NCI-H524 (cell line): ENCODE data around the gene TAOK2.
"Not testable (repeated sequence)": the region's sequence is repeated elsewhere in the genome, so short reads cannot be mapped to it uniquely, and the experiment has no call there.

Source experiments
- DNase-seq, 2 experiments: peaks; one replicate each; lab custom pipeline; 2025; lab: John Stamatoyannopoulos, UW

TAOK2 gene

GRCh38 chr16:30023586-30023985, 49.9 kb downstream of the TAOK2 start:
- DNase-seq: no peak

- no peak for DNase-seq
Measured at GRCh38 chr16:30024451-30024850, 50.8 kb downstream of the TAOK2 start.

- no peak for DNase-seq
Measured at GRCh38 chr16:30025156-30025555, 51.5 kb downstream of the TAOK2 start.

- no peak for DNase-seq
Measured at GRCh38 chr16:30025574-30025973, 51.9 kb downstream of the TAOK2 start.

GRCh38 chr16:30026449-30026848, 52.8 kb downstream of the TAOK2 start:
- DNase-seq: no peak

- DNase-seq: peak; percentile 100
Measured at GRCh38 chr16:30027588-30028437, 54.1 kb downstream of the TAOK2 start.

- peak in 1 of 2 experiments; percentile 63 for DNase-seq
Measured at GRCh38 chr16:30028438-30029076, 54.9 kb downstream of the TAOK2 start.

GRCh38 chr16:30030011-30030685, 56.5 kb downstream of the TAOK2 start:
- DNase-seq: peak; percentile 47 to 74

GRCh38 chr16:30030841-30031413, 57.3 kb downstream of the TAOK2 start, which contains the start of gene TLCD3B:
Gene TLCD3B (minus strand): TSS chr16:30031271. CDS start chr16:30030527, 744 bp downstream.
- peak; percentile 46 to 80 for DNase-seq

- DNase-seq: peak in 1 of 2 experiments; percentile 27
Measured at GRCh38 chr16:30031477-30031918, 57.8 kb downstream of the TAOK2 start.

GRCh38 chr16:30032083-30032819, 58.6 kb downstream of the TAOK2 start:
- DNase-seq: peak; percentile 82 to 94

GRCh38 chr16:30033270-30033669, 59.6 kb downstream of the TAOK2 start:
- DNase-seq: no peak

GRCh38 chr16:30040221-30040620, 66.6 kb downstream of the TAOK2 start:
- no peak for DNase-seq

- DNase-seq: not testable (repeated sequence)
Measured at GRCh38 chr16:30040690-30041089, 67.0 kb downstream of the TAOK2 start.

- peak in 1 of 2 experiments; percentile 68 for DNase-seq
Measured at GRCh38 chr16:30041841-30042240, 68.2 kb downstream of the TAOK2 start.
